ENCODE results near the gene PIPOX. TPM values are rescaled to one million over a fixed set of nuclear protein-coding genes. Genes with fewer than 3 reads are reported as not detected.

Gene PIPOX
- total RNA-seq, 1 donor from 2014 or later, result 1.7 TPM

DNA sequence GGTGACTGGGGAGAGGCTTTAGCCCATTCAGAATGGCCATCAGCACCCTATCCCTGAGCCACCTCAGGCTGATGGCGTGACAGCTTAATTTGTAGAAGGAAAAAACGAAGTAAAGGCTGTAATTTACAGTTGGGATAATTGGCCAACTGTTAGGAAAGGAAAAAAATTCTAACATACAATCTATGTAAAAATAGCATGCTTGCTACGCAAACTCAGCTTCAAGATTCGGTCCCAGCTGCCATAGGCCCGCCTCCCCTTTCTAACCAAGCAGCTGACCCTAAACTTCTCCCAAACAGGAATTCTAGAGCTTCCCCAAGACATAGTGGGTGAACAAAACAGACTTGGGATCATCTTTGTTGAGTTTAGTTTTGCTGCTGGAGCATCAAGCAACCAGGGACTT is 42.0 kb upstream of the PIPOX start:
- TF ChIP-seq POLR2AphosphoS5 (IDR thresholded peaks at IDR 0.05; ENCODE audit: insufficient read depth in 1 of 2, low read depth in 1 of 2) (no peak), POLR2A (IDR thresholded peaks at IDR 0.05) (no peak)
- TF ChIP-seq, protein P1, sequence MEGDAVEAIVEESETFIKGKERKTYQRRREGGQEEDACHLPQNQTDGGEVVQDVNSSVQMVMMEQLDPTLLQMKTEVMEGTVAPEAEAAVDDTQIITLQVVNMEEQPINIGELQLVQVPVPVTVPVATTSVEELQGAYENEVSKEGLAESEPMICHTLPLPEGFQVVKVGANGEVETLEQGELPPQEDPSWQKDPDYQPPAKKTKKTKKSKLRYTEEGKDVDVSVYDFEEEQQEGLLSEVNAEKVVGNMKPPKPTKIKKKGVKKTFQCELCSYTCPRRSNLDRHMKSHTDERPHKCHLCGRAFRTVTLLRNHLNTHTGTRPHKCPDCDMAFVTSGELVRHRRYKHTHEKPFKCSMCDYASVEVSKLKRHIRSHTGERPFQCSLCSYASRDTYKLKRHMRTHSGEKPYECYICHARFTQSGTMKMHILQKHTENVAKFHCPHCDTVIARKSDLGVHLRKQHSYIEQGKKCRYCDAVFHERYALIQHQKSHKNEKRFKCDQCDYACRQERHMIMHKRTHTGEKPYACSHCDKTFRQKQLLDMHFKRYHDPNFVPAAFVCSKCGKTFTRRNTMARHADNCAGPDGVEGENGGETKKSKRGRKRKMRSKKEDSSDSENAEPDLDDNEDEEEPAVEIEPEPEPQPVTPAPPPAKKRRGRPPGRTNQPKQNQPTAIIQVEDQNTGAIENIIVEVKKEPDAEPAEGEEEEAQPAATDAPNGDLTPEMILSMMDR (IDR thresholded peaks at IDR 0.05), result no peak
- Histone ChIP-seq H3K36me3 (no peaks in the 10 kb centered on the region), H3K27me3 (peaks cover 10% of the 10 kb centered on the region), H3K27ac (no peak overlapping the region), H3K4me1 (peaks cover under 1% of the 10 kb centered on the region), H3K4me3 (no peak overlapping the region), H3K9me3 (no peaks in the 10 kb centered on the region)
- intact Hi-C loops (cut with DNase I), result no loop called here
- no peak for DNase-seq (ENCODE audit: extremely low spot score in 2 of 2)

GRCh38 chr17:29002811-29003210 is 40.1 kb upstream of the PIPOX start:
- H3K27ac ChIP-seq, result no peak overlapping the region
- H3K4me1 ChIP-seq, result peaks cover 5% of the 10 kb centered on the region
- H3K36me3 ChIP-seq, result no peaks in the 10 kb centered on the region
- no peak for DNase-seq (ENCODE audit: extremely low spot score in 2 of 2)
- peaks cover 10% of the 10 kb centered on the region for H3K27me3 ChIP-seq
- TF ChIP-seq POLR2A (IDR thresholded peaks at IDR 0.05), result no peak
- TF ChIP-seq, protein P1 (IDR thresholded peaks at IDR 0.05), result no peak
- TF ChIP-seq POLR2AphosphoS5 (IDR thresholded peaks at IDR 0.05; ENCODE audit: insufficient read depth in 1 of 2, low read depth in 1 of 2), result no peak
- H3K4me3 ChIP-seq, result no peak overlapping the region
- intact Hi-C loops (cut with DNase I), result no loop called here
- H3K9me3 ChIP-seq, result no peaks in the 10 kb centered on the region

DNA sequence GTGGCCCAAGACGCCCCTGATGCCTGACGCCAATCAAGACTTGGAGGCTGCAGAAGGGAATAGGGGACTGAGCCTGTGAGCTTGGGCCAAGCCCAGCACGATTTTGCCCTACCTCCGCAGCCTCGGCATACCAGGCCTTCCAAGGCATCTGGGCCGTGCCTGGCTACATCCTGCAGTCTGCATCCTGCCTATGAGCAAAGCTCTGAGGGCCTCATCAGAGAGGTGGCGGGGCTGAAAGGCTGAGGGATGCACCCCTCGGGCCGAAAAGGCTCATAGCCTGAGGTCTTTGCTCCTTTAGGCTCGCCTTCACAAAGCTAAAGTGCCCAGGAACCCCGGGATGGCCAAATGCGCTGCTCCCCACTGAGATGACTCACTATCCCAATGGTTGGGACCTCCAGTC is 39.7 kb upstream of the PIPOX start:
- no peaks in the 10 kb centered on the region for H3K36me3 ChIP-seq
- no peak for DNase-seq (ENCODE audit: extremely low spot score in 2 of 2)
- intact Hi-C loops (cut with DNase I), result no loop called here
- TF ChIP-seq, protein P1 (IDR thresholded peaks at IDR 0.05), result no peak
- TF ChIP-seq POLR2A (IDR thresholded peaks at IDR 0.05), result no peak
- no peak for TF ChIP-seq POLR2AphosphoS5 (IDR thresholded peaks at IDR 0.05; ENCODE audit: insufficient read depth in 1 of 2, low read depth in 1 of 2)
- H3K4me3 ChIP-seq, result no peak overlapping the region
- H3K9me3 ChIP-seq, result no peaks in the 10 kb centered on the region
- peaks cover 5% of the 10 kb centered on the region for H3K4me1 ChIP-seq
- peaks cover 10% of the 10 kb centered on the region for H3K27me3 ChIP-seq
- H3K27ac ChIP-seq, result no peak overlapping the region

GRCh38 chr17:29004081-29004692 is 38.8 kb upstream of the PIPOX start:
- Histone ChIP-seq H3K27me3 (peaks cover 10% of the 10 kb centered on the region), H3K36me3 (no peaks in the 10 kb centered on the region), H3K27ac (no peak overlapping the region), H3K9me3 (no peaks in the 10 kb centered on the region), H3K4me1 (peaks cover 5% of the 10 kb centered on the region), H3K4me3 (no peak overlapping the region)
- no peak for DNase-seq (ENCODE audit: extremely low spot score in 2 of 2)
- no peak for TF ChIP-seq POLR2AphosphoS5 (IDR thresholded peaks at IDR 0.05; ENCODE audit: insufficient read depth in 1 of 2, low read depth in 1 of 2)
- TF ChIP-seq, protein P1 (IDR thresholded peaks at IDR 0.05), result no peak
- TF ChIP-seq POLR2A (IDR thresholded peaks at IDR 0.05), result no peak
- intact Hi-C loops (cut with DNase I), result no loop called here

DNA sequence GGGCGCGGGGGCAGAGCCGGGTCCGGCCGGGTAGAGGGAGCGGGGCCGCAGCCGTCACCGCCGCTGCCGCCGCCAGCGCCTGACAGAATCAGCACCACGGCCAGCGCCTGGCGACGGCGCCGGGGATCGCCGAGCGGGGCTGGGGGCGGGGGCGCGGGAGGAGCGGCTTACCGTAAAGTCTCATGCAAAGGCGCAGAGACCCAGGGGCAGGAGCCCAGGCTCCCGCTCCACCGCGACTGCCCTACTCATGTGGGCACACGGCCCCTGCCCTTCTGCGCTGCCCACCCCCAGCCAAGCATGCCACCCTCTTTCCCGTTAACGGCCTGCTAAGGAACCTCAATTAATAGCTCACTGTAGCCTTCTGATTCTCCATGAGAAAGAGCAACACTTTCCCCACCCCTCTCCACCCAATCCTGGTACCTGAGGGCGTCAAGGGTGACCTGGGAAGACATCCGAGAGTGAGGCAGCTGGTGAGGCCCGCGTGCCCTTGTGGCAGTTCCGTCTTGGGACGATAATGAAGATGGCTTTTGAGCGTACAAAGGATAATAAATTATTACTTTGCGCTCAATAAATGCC is 36.9 kb upstream of the PIPOX start, which contains the start of gene SEZ6:
Gene SEZ6 (minus strand): TSS at position 98 of the 576 bp plus-strand sequence. CDS start 164 bp downstream, outside the sequence.
- TF ChIP-seq POLR2AphosphoS5 (IDR thresholded peaks at IDR 0.05; ENCODE audit: insufficient read depth in 1 of 2, low read depth in 1 of 2), result no peak
- TF ChIP-seq, protein P1 (IDR thresholded peaks at IDR 0.05), result peak in 1 of 3 experiments; percentile 12
- intact Hi-C loops (cut with DNase I), result no loop called here
- H3K36me3 ChIP-seq, result no peaks in the 10 kb centered on the region
- H3K4me1 ChIP-seq, result peaks cover 5% of the 10 kb centered on the region
- H3K9me3 ChIP-seq, result no peaks in the 10 kb centered on the region
- H3K27me3 ChIP-seq, result peaks cover 10% of the 10 kb centered on the region
- H3K27ac ChIP-seq, result no peak within 1 kb of the TSS
- H3K4me3 ChIP-seq, result no peak within 1 kb of the TSS
- no peak for DNase-seq (ENCODE audit: extremely low spot score in 2 of 2)

All from vagina (tissue), 2 donors.